AG09309 (cell line): Measurements from ENCODE around the gene KASH5.
A peak's percentile ranks its signal among the peaks of the same experiment; 100 is the strongest.

Experiments
- DNase-seq: peaks from one replicate; pipeline ENCODE4 v3.0.0-alpha.2; 2010; ENCODE audit warnings: low read depth
- H3K4me3 ChIP-seq: 2 replicates; pipeline ENCODE4 v1.5.1; 2011; ENCODE audit warnings: mild to moderate bottlenecking, low read depth, low read length, moderate library complexity; ENCODE audit not compliant: control insufficient read depth
- CTCF ChIP-seq: IDR thresholded peaks from 2 replicates; pipeline ENCODE4 v1.5.1; 2011; ENCODE audit warnings: mild to moderate bottlenecking, low read depth, low read length, inconsistent platforms; ENCODE audit not compliant: insufficient read depth, control insufficient read depth; ENCODE audit errors: missing control alignments

The KASH5 gene

GRCh38 chr19:49389406-49389805, 1.4 kb downstream of the KASH5 start:
- no peak for DNase-seq
- no peak for TF ChIP-seq CTCF
- no peak overlapping the region for H3K4me3 ChIP-seq

GRCh38 chr19:49390131-49390928, 2.3 kb downstream of the KASH5 start:
- H3K4me3 ChIP-seq: no peak overlapping the region
- no peak for TF ChIP-seq CTCF
- no peak for DNase-seq

- no peak for TF ChIP-seq CTCF
- H3K4me3 ChIP-seq: no peak overlapping the region
- no peak for DNase-seq
These were observed 2.9 kb downstream of the KASH5 start for GRCh38 chr19:49390929-49391359.

DNA sequence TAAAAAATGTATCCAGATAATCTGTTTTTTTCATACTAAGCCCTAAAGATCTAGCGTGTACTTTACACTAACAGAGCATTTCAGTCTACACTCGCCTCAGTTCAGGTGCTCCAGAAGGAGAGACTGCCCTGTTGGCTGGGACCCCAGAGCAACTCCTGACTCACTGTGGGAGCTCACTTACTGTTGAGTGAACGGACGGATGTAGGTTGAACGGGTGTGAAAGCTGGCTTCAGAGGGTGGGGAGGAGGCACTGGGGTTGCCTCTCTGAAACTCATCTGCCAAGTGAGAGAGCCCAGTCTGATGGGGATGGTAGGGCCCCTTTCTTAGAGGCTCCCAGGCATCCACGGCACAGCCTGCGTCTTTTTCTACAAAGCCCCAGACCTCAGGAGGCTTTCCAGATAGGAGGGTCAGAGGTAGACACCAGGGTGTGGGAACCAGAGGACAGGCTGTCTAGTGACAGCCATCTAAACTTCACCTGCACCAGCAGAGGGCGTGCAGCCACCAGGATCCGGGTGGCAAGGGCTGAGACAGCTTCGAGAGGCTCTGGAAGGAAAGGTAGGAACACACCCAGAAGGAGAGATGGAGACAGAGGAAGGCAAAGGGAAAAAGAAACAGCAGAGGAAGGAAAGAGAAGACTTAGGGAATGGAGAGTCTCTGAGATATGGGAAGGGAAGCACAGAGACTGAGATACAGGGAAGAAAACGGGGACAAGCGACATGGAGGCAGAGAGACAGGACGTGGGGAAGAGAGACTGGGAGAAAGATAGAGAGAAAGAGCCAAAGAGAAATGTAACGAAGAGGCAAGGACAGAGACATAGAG, 3.7 kb downstream of the KASH5 start:
- H3K4me3 ChIP-seq: no peak overlapping the region
- no peak for DNase-seq
- peak; percentile 88 for TF ChIP-seq CTCF

- no peak for DNase-seq
- no peak for TF ChIP-seq CTCF
- no peak overlapping the region for H3K4me3 ChIP-seq
These were observed 5.8 kb downstream of the KASH5 start for GRCh38 chr19:49393881-49394280.

DNA sequence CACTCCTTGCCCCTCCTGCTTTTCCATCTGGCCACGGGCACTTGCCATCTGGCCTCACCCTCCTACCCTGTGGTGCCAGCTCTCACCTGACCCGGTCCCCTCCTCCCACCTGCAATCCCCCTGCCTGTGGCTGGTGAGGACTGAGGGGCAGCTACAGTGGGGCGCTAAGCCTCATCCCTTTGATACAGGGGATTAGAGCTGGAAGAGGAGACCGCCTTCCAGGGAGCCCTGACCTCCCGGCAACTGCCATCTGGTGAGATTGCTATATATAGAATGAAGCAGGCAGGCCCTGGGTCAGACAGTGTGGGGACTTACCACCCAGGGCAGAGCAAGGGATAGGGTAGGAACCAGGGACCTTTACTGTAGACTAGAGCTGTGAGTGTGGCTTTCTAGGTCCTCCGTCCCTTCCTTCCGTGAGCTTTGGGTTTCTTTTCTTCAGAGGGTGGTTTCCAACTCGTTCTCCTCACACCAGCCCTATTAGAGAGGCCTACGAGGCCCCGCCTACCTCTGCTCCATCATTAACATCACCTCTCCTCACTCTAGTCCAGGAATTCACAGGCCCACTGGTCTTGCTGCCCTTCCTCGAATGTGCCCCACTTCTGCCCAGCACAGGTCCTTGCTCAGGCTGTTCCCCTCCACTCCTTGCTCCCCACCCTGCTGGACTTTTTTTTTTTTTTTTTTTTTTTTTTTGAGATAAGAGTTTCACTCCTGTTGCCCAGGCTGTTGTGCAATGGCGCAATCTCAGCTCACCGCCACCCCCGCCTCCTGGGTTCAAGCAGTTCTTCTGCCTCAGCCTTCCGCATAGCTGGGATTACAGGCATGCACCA, 7.7 kb downstream of the KASH5 start:
- DNase-seq: no peak
- TF ChIP-seq CTCF: no peak
- H3K4me3 ChIP-seq: no peak overlapping the region
